NCI-H1930 (cell line): Measurements from ENCODE around the gene AREL1.

ENCODE experiments used
- DNase-seq, 2 experiments: peaks; one replicate each; lab custom pipeline; 2025; lab: John Stamatoyannopoulos, UW

Gene AREL1

GRCh38 chr14:74658535-74659131 lies 54.2 kb downstream of the AREL1 start:
- DNase-seq: no peak

GRCh38 chr14:74656964-74657363 lies 55.9 kb downstream of the AREL1 start:
- DNase-seq: no peak

GRCh38 chr14:74655599-74656395 lies 57.1 kb downstream of the AREL1 start:
- no peak for DNase-seq

GRCh38 chr14:74654931-74655330 lies 57.9 kb downstream of the AREL1 start:
- no peak for DNase-seq

- DNase-seq: no peak
These were observed 59.3 kb downstream of the AREL1 start for GRCh38 chr14:74653386-74654138.

GRCh38 chr14:74652541-74652940 lies 60.3 kb downstream of the AREL1 start:
- no peak for DNase-seq

- no peak for DNase-seq
These were observed 61.8 kb downstream of the AREL1 start for GRCh38 chr14:74650927-74651686.

GRCh38 chr14:74649673-74650072 lies 63.2 kb downstream of the AREL1 start:
- DNase-seq: no peak

- no peak for DNase-seq
These were observed 63.7 kb downstream of the AREL1 start for GRCh38 chr14:74649167-74649566.

GRCh38 chr14:74648601-74649000 lies 64.3 kb downstream of the AREL1 start:
- DNase-seq: no peak

GRCh38 chr14:74647678-74648461 lies 65.0 kb downstream of the AREL1 start:
- DNase-seq: no peak

GRCh38 chr14:74647061-74647677 lies 65.7 kb downstream of the AREL1 start:
- DNase-seq: no peak

GRCh38 chr14:74645756-74646470 lies 67.0 kb downstream of the AREL1 start:
- DNase-seq: no peak

- no peak for DNase-seq
These were observed 67.6 kb downstream of the AREL1 start for GRCh38 chr14:74645244-74645643.

- no peak for DNase-seq
These were observed 71.1 kb downstream of the AREL1 start for GRCh38 chr14:74641601-74642391.

- no peak for DNase-seq
These were observed 73.9 kb downstream of the AREL1 start for GRCh38 chr14:74638966-74639365.

GRCh38 chr14:74638066-74638465 lies 74.8 kb downstream of the AREL1 start:
- DNase-seq: no peak

- no peak for DNase-seq
These were observed 75.7 kb downstream of the AREL1 start for GRCh38 chr14:74637178-74637550.

GRCh38 chr14:74636424-74637177 lies 76.3 kb downstream of the AREL1 start:
- no peak for DNase-seq
